OCI-LY7 (cell line): ENCODE results near the gene ENG. TPM values are rescaled to one million over a fixed set of nuclear protein-coding genes. Genes with fewer than 3 reads are reported as not detected.
A peak's percentile ranks its signal among the peaks of the same experiment; 100 is the strongest.

Source experiments
- BruUV-seq: library from RNA; stranded (reverse); fragments of 400-500 nt; replicated peaks from 2 replicates; lab custom pipeline; 2021; lab: Mats Ljungman, UMichigan
- CTCF ChIA-PET: fragments of 300-600 bp; sonication (Branson Sonifier 250); formaldehyde crosslinking; loops from one replicate; lab custom pipeline; 2022; ENCODE audit warnings: antibody characterized with exemption; ENCODE audit not compliant: unreplicated experiment; lab: Charles Lee
- POLR2A ChIA-PET: fragments of 300-600 bp; sonication (Branson Sonifier 250); formaldehyde crosslinking; loops from one replicate; lab custom pipeline; 2022; ENCODE audit warnings: antibody characterized with exemption; lab: Charles Lee
- DNase-seq: peaks from one replicate; pipeline ENCODE4 v3.0.0-alpha.2; 2015; ENCODE audit warnings: low spot score
- H2AFZ ChIP-seq: fragments of 200-600 bp; sonication (generic), shearing (Covaris generic); 2 replicates; pipeline ENCODE4 v1.6.1; 2014; ENCODE audit warnings: mild to moderate bottlenecking, antibody characterized with exemption, low read length, moderate library complexity
- H3K27ac ChIP-seq: fragments of 200-600 bp; sonication (generic); 2 replicates; pipeline ENCODE4 v1.5.1; 2014; ENCODE audit warnings: mixed run types, low read depth, mild to moderate bottlenecking, moderate library complexity, low read length, inconsistent platforms; ENCODE audit not compliant: poor library complexity, severe bottlenecking
- H3K36me3 ChIP-seq: fragments of 200-600 bp; sonication (generic); 2 replicates; pipeline ENCODE4 v1.6.1; 2014; ENCODE audit warnings: mild to moderate bottlenecking, antibody characterized with exemption, low read length, moderate library complexity, mixed read lengths; ENCODE audit not compliant: insufficient read depth
- H3K4me1 ChIP-seq: fragments of 200-600 bp; sonication (generic); 2 replicates; pipeline ENCODE4 v1.5.1; 2014; ENCODE audit warnings: mild to moderate bottlenecking, low read length; ENCODE audit not compliant: insufficient read depth, poor library complexity, severe bottlenecking
- H3K4me2 ChIP-seq: fragments of 200-600 bp; sonication (generic); 2 replicates; pipeline ENCODE4 v1.6.1; 2014; ENCODE audit warnings: mild to moderate bottlenecking, low read length
- H3K4me3 ChIP-seq: fragments of 200-600 bp; sonication (generic); 2 replicates; pipeline ENCODE4 v1.5.1; 2014; ENCODE audit warnings: mild to moderate bottlenecking, low read depth, low read length; ENCODE audit not compliant: poor library complexity, severe bottlenecking
- H3K79me2 ChIP-seq: fragments of 200-600 bp; sonication (generic); 2 replicates; pipeline ENCODE4 v1.6.1; 2016; ENCODE audit warnings: low read depth, mild to moderate bottlenecking, low read length, moderate library complexity, mixed read lengths; ENCODE audit not compliant: insufficient read depth
- H3K9me2 ChIP-seq: fragments of 200-600 bp; sonication (generic); 2 replicates; pipeline ENCODE4 v1.6.1; 2016; ENCODE audit warnings: mild to moderate bottlenecking, low read length, mixed read lengths; ENCODE audit not compliant: insufficient read depth
- H3K9me3 ChIP-seq: fragments of 200-600 bp; sonication (generic); 2 replicates; pipeline ENCODE4 v1.6.1; 2014; ENCODE audit warnings: mild to moderate bottlenecking, mixed run types, low read length, mixed read lengths
- H4K20me1 ChIP-seq: fragments of 200-600 bp; sonication (generic); 2 replicates; pipeline ENCODE4 v1.6.1; 2014; ENCODE audit warnings: mild to moderate bottlenecking, antibody characterized with exemption, low read length, moderate library complexity, mixed read lengths; ENCODE audit not compliant: insufficient read depth
- CTCF ChIP-seq: fragments of 200-600 bp; sonication (generic); conservative IDR thresholded peaks from 2 replicates; pipeline ENCODE4 v1.5.1; 2014; ENCODE audit warnings: mild to moderate bottlenecking, antibody characterized with exemption, low read length, moderate library complexity, mixed read lengths
- EZH2phosphoT487 ChIP-seq: fragments of 200-600 bp; sonication (generic); IDR thresholded peaks from 2 replicates; pipeline ENCODE4 v1.6.1; 2018; ENCODE audit warnings: low read depth, borderline replicate concordance, mild to moderate bottlenecking, mixed run types, antibody characterized with exemption, low read length, moderate library complexity, mixed read lengths
- intact Hi-C: fragments of 100-400 bp; cut with micrococcal nuclease; formaldehyde crosslinking; loops from one replicate; pipeline ENCODE4 v1.10.0; 2022; ENCODE audit not compliant: unreplicated experiment
- total RNA-seq, 2 experiments: library from RNA; depleted of rRNA in 1 of 2; stranded (reverse); fragments of >200 nt in 1 of 2; shearing (Covaris generic) in 1 of 2; gene quantifications; 2 replicates each; pipeline ENCODE4 v1.2.3, GENCODE V29; 2014 to 2022

Gene ENG
- total RNA-seq, 2 experiments from 2014 or later: not detected

GRCh38 chr9:127890053-127890452 is 35.6 kb upstream of the ENG start:
- Histone ChIP-seq H4K20me1 (no peaks in the 10 kb centered on the region), H3K79me2 (no peaks in the 10 kb centered on the region), H3K4me2 (no peak overlapping the region), H2AFZ (no peak overlapping the region), H3K9me2 (no peaks in the 10 kb centered on the region), H3K36me3 (peaks cover 83% of the 10 kb centered on the region), H3K4me1 (no peaks in the 10 kb centered on the region), H3K4me3 (no peak overlapping the region), H3K27ac (no peak overlapping the region), H3K9me3 (0 out of 2 replicates have a peak, but pooled peaks cover 20% of the 10 kb centered on the region)
- DNase-seq: no peak
- CTCF ChIA-PET: interaction anchor here (0.5 kb wide), 1 partner anchor 19 kb away, joined by 3 read pairs; no protein-coding TSS in a partner anchor
- intact Hi-C loops: no loop called here
- BruUV-seq: no TSS peak
- POLR2A ChIA-PET: interaction anchor here (1.5 kb wide), 1 partner anchor 25 kb away, joined by 8 read pairs; no protein-coding TSS in a partner anchor
- TF ChIP-seq EZH2phosphoT487 (no peak), CTCF (no peak)

GRCh38 chr9:127887792-127888191 is 33.3 kb upstream of the ENG start:
- Histone ChIP-seq H3K4me2 (no peak overlapping the region), H3K27ac (no peak overlapping the region), H3K36me3 (peaks cover 69% of the 10 kb centered on the region), H4K20me1 (no peaks in the 10 kb centered on the region), H2AFZ (no peak overlapping the region), H3K9me3 (0 out of 2 replicates have a peak, but pooled peaks cover 6% of the 10 kb centered on the region), H3K79me2 (no peaks in the 10 kb centered on the region), H3K4me3 (no peak overlapping the region), H3K9me2 (no peaks in the 10 kb centered on the region), H3K4me1 (peaks cover 4% of the 10 kb centered on the region)
- POLR2A ChIA-PET: interaction anchor here (0.6 kb wide), 2 partner anchors 9 to 18 kb away, joined by 4 to 6 read pairs; no protein-coding TSS in a partner anchor
- TF ChIP-seq EZH2phosphoT487 (no peak), CTCF (no peak)
- BruUV-seq: no TSS peak
- intact Hi-C loops: no loop called here
- CTCF ChIA-PET: no interaction called here
- peak; percentile 29 for DNase-seq

GRCh38 chr9:127886401-127886972 is 32.0 kb upstream of the ENG start:
- TF ChIP-seq EZH2phosphoT487 (no peak), CTCF (no peak)
- intact Hi-C loops: no loop called here
- H4K20me1 ChIP-seq: no peaks in the 10 kb centered on the region
- no peaks in the 10 kb centered on the region for H3K9me2 ChIP-seq
- no peaks in the 10 kb centered on the region for H3K9me3 ChIP-seq
- DNase-seq: no peak
- POLR2A ChIA-PET: no interaction called here
- no TSS peak for BruUV-seq
- H3K36me3 ChIP-seq: peaks cover 59% of the 10 kb centered on the region
- H3K4me2 ChIP-seq: no peak overlapping the region
- H3K4me3 ChIP-seq: no peak overlapping the region
- CTCF ChIA-PET: no interaction called here
- no peaks in the 10 kb centered on the region for H3K79me2 ChIP-seq
- H2AFZ ChIP-seq: no peak overlapping the region
- H3K27ac ChIP-seq: no peak overlapping the region
- peaks cover 10% of the 10 kb centered on the region for H3K4me1 ChIP-seq
